ENCODE results near the gene VOPP1.

The VOPP1 gene

GRCh38 chr7:55526770-55527169 is 45.5 kb downstream of the VOPP1 start:
- no peak overlapping the region for H3K4me3 ChIP-seq (ENCODE audit: low read depth, low read length)
- TF ChIP-seq MYC (IDR thresholded peaks at IDR 0.05; ENCODE audit: low read depth, low read length) (no peak), POLR2A (IDR thresholded peaks at IDR 0.05; ENCODE audit: extremely low read depth, insufficient read length) (no peak), CTCF (IDR thresholded peaks at IDR 0.05; ENCODE audit: low read depth, low read length) (no peak), MAX (IDR thresholded peaks at IDR 0.05; ENCODE audit: low read depth, low read length) (no peak; the same call in 1 of the 2 replicates)
- DNase-seq (ENCODE audit: low read depth): peak; percentile 89

GRCh38 chr7:55526329-55526728 is 46.0 kb downstream of the VOPP1 start:
- DNase-seq (ENCODE audit: low read depth): no peak
- no peak overlapping the region for H3K4me3 ChIP-seq (ENCODE audit: low read depth, low read length)
- TF ChIP-seq POLR2A (IDR thresholded peaks at IDR 0.05; ENCODE audit: extremely low read depth, insufficient read length) (no peak), CTCF (IDR thresholded peaks at IDR 0.05; ENCODE audit: low read depth, low read length) (no peak), MAX (IDR thresholded peaks at IDR 0.05; ENCODE audit: low read depth, low read length) (no peak), MYC (IDR thresholded peaks at IDR 0.05; ENCODE audit: low read depth, low read length) (no peak)

- TF ChIP-seq POLR2A (IDR thresholded peaks at IDR 0.05; ENCODE audit: extremely low read depth, insufficient read length) (no peak), CTCF (IDR thresholded peaks at IDR 0.05; ENCODE audit: low read depth, low read length) (no peak), MAX (IDR thresholded peaks at IDR 0.05; ENCODE audit: low read depth, low read length) (no peak), MYC (IDR thresholded peaks at IDR 0.05; ENCODE audit: low read depth, low read length) (no peak)
- H3K4me3 ChIP-seq (ENCODE audit: low read depth, low read length): no peak overlapping the region
- DNase-seq (ENCODE audit: low read depth): no peak
Measured at GRCh38 chr7:55524558-55525310, 47.6 kb downstream of the VOPP1 start.

- no peak for DNase-seq (ENCODE audit: low read depth)
- H3K4me3 ChIP-seq (ENCODE audit: low read depth, low read length): no peak overlapping the region
- TF ChIP-seq POLR2A (IDR thresholded peaks at IDR 0.05; ENCODE audit: extremely low read depth, insufficient read length): no peak
Measured at GRCh38 chr7:55523366-55523765, 48.9 kb downstream of the VOPP1 start.

GRCh38 chr7:55521917-55522902 is 50.1 kb downstream of the VOPP1 start:
- H3K4me3 ChIP-seq (ENCODE audit: low read depth, low read length): no peak overlapping the region
- TF ChIP-seq MAX (IDR thresholded peaks at IDR 0.05; ENCODE audit: low read depth, low read length): no peak
- TF ChIP-seq CTCF (IDR thresholded peaks at IDR 0.05; ENCODE audit: low read depth, low read length): no peak
- no peak for TF ChIP-seq MYC (IDR thresholded peaks at IDR 0.05; ENCODE audit: low read depth, low read length)
- no peak for TF ChIP-seq POLR2A (IDR thresholded peaks at IDR 0.05; ENCODE audit: extremely low read depth, insufficient read length)
- DNase-seq (ENCODE audit: low read depth): no peak

GRCh38 chr7:55521512-55521911 is 50.8 kb downstream of the VOPP1 start:
- TF ChIP-seq MAX (IDR thresholded peaks at IDR 0.05; ENCODE audit: low read depth, low read length) (no peak), MYC (IDR thresholded peaks at IDR 0.05; ENCODE audit: low read depth, low read length) (no peak), POLR2A (IDR thresholded peaks at IDR 0.05; ENCODE audit: extremely low read depth, insufficient read length) (no peak), CTCF (IDR thresholded peaks at IDR 0.05; ENCODE audit: low read depth, low read length) (no peak)
- H3K4me3 ChIP-seq (ENCODE audit: low read depth, low read length): no peak overlapping the region
- DNase-seq (ENCODE audit: low read depth): no peak

Data from NB4 (cell line).